Activated T-cell treated with anti-CD3 and anti-CD28 coated beads, Interleukin-2, amount 50 U/mL, for 24 hours (primary cell): ENCODE results near the gene ZWILCH.

Experiments used
- DNase-seq: peaks from one replicate; pipeline ENCODE4 v3.0.0-alpha.2; 2020
- H3K27ac Mint-ChIP-seq: 2 replicates; pipeline ENCODE4 v1.8.0; 2020; ENCODE audit warnings: mild to moderate bottlenecking, mixed read lengths
- H3K27me3 Mint-ChIP-seq: 2 replicates; pipeline ENCODE4 v1.8.0; 2020; ENCODE audit warnings: mixed read lengths
- H3K36me3 Mint-ChIP-seq: 2 replicates; pipeline ENCODE4 v1.8.0; 2020; ENCODE audit warnings: low read depth, mixed read lengths
- H3K4me1 Mint-ChIP-seq: 2 replicates; pipeline ENCODE4 v1.8.0; 2020; ENCODE audit warnings: low read depth, mixed read lengths
- H3K4me3 Mint-ChIP-seq: 2 replicates; pipeline ENCODE4 v1.8.0; 2020; ENCODE audit warnings: mild to moderate bottlenecking, moderate library complexity, mixed read lengths
- H3K9me3 Mint-ChIP-seq: 2 replicates; pipeline ENCODE4 v1.8.0; 2020; ENCODE audit warnings: mixed read lengths

The ZWILCH gene

GRCh38 chr15:66477011-66477410 lies 28.1 kb upstream of the ZWILCH start:
- DNase-seq = no peak
- Mint-ChIP-seq H3K9me3 (no peaks in the 10 kb centered on the region), H3K4me3 (no peak overlapping the region), H3K36me3 (peaks cover 44% of the 10 kb centered on the region), H3K27ac (peak overlapping the region; percentile 65), H3K4me1 (peaks cover 37% of the 10 kb centered on the region), H3K27me3 (no peaks in the 10 kb centered on the region)

- Mint-ChIP-seq H3K27ac (peak overlapping the region; percentile 4), H3K4me1 (peaks cover 21% of the 10 kb centered on the region), H3K4me3 (no peak overlapping the region), H3K27me3 (no peaks in the 10 kb centered on the region), H3K9me3 (no peaks in the 10 kb centered on the region), H3K36me3 (peaks cover 57% of the 10 kb centered on the region)
- no peak for DNase-seq
These were observed 24.9 kb upstream of the ZWILCH start for GRCh38 chr15:66480267-66480666.

GRCh38 chr15:66481107-66481856 lies 23.8 kb upstream of the ZWILCH start:
- Mint-ChIP-seq H3K4me1 (peaks cover 11% of the 10 kb centered on the region), H3K27ac (peak overlapping the region; percentile 4), H3K9me3 (no peaks in the 10 kb centered on the region), H3K27me3 (no peaks in the 10 kb centered on the region), H3K4me3 (no peak overlapping the region), H3K36me3 (peaks cover 59% of the 10 kb centered on the region)
- DNase-seq = no peak

GRCh38 chr15:66482539-66482938 lies 22.6 kb upstream of the ZWILCH start:
- H3K9me3 Mint-ChIP-seq = no peaks in the 10 kb centered on the region
- H3K36me3 Mint-ChIP-seq = peaks cover 72% of the 10 kb centered on the region
- no peak for DNase-seq
- H3K27me3 Mint-ChIP-seq = no peaks in the 10 kb centered on the region
- no peaks in the 10 kb centered on the region for H3K4me1 Mint-ChIP-seq
- peak overlapping the region; percentile 4 for H3K27ac Mint-ChIP-seq
- H3K4me3 Mint-ChIP-seq = no peak overlapping the region

- H3K36me3 Mint-ChIP-seq = peaks cover 78% of the 10 kb centered on the region
These were observed 22.0 kb upstream of the ZWILCH start for GRCh38 chr15:66483131-66483566.

GRCh38 chr15:66484539-66485112 lies 20.5 kb upstream of the ZWILCH start:
- Mint-ChIP-seq H3K27ac (peak overlapping the region; percentile 5), H3K36me3 (peaks cover 86% of the 10 kb centered on the region), H3K4me3 (no peak overlapping the region), H3K9me3 (no peaks in the 10 kb centered on the region), H3K27me3 (no peaks in the 10 kb centered on the region), H3K4me1 (peaks cover 3% of the 10 kb centered on the region)
- DNase-seq = no peak

More at GRCh38 chr15:66483131-66483566, 22.0 kb upstream of the ZWILCH start:
- H3K4me1 Mint-ChIP-seq = no peaks in the 10 kb centered on the region
- no peak for DNase-seq
- H3K27me3 Mint-ChIP-seq = no peaks in the 10 kb centered on the region
- H3K27ac Mint-ChIP-seq = peak overlapping the region; percentile 4
- H3K4me3 Mint-ChIP-seq = no peak overlapping the region
- H3K9me3 Mint-ChIP-seq = no peaks in the 10 kb centered on the region

- Mint-ChIP-seq H3K4me3 (no peak overlapping the region), H3K36me3 (peaks cover 95% of the 10 kb centered on the region), H3K4me1 (peaks cover 6% of the 10 kb centered on the region), H3K9me3 (no peaks in the 10 kb centered on the region), H3K27ac (peak overlapping the region; percentile 52), H3K27me3 (no peaks in the 10 kb centered on the region)
- no peak for DNase-seq
These were observed 18.2 kb upstream of the ZWILCH start for GRCh38 chr15:66486887-66487286.

- Mint-ChIP-seq H3K27ac (peak overlapping the region; percentile 42), H3K4me3 (no peak overlapping the region), H3K4me1 (peaks cover 11% of the 10 kb centered on the region), H3K9me3 (no peaks in the 10 kb centered on the region), H3K36me3 (peaks cover 95% of the 10 kb centered on the region), H3K27me3 (no peaks in the 10 kb centered on the region)
- DNase-seq = no peak
These were observed 16.6 kb upstream of the ZWILCH start for GRCh38 chr15:66488525-66488924.

- Mint-ChIP-seq H3K9me3 (no peaks in the 10 kb centered on the region), H3K27ac (peak overlapping the region; percentile 71), H3K4me3 (no peak overlapping the region), H3K36me3 (peaks cover 98% of the 10 kb centered on the region), H3K4me1 (peaks cover 17% of the 10 kb centered on the region), H3K27me3 (no peaks in the 10 kb centered on the region)
- DNase-seq = no peak
These were observed 15.8 kb upstream of the ZWILCH start for GRCh38 chr15:66489179-66489791.

GRCh38 chr15:66491846-66492245 lies 13.3 kb upstream of the ZWILCH start:
- DNase-seq = no peak
- peaks cover 99% of the 10 kb centered on the region for H3K36me3 Mint-ChIP-seq
- H3K4me3 Mint-ChIP-seq = no peak overlapping the region
- no peaks in the 10 kb centered on the region for H3K9me3 Mint-ChIP-seq
- peaks cover 34% of the 10 kb centered on the region for H3K4me1 Mint-ChIP-seq
- peak overlapping the region; percentile 81 for H3K27ac Mint-ChIP-seq
- H3K27me3 Mint-ChIP-seq = no peaks in the 10 kb centered on the region

GRCh38 chr15:66494262-66494661 lies 10.9 kb upstream of the ZWILCH start:
- Mint-ChIP-seq H3K9me3 (no peaks in the 10 kb centered on the region), H3K4me1 (peaks cover 44% of the 10 kb centered on the region), H3K36me3 (peaks cover 99% of the 10 kb centered on the region), H3K4me3 (no peak overlapping the region), H3K27me3 (no peaks in the 10 kb centered on the region), H3K27ac (peak overlapping the region; percentile 77)
- DNase-seq = no peak

GRCh38 chr15:66496951-66497501 lies 8.1 kb upstream of the ZWILCH start:
- no peaks in the 10 kb centered on the region for H3K27me3 Mint-ChIP-seq
- peak overlapping the region; percentile 99 for H3K27ac Mint-ChIP-seq
- H3K4me3 Mint-ChIP-seq = peak overlapping the region; percentile 90
- peaks cover 99% of the 10 kb centered on the region for H3K36me3 Mint-ChIP-seq
- no peak for DNase-seq
- H3K4me1 Mint-ChIP-seq = peaks cover 66% of the 10 kb centered on the region
- H3K9me3 Mint-ChIP-seq = no peaks in the 10 kb centered on the region

- H3K4me1 Mint-ChIP-seq = peaks cover 71% of the 10 kb centered on the region
- peak within 1 kb of the TSS; percentile 99 for H3K27ac Mint-ChIP-seq
- DNase-seq = peak; percentile 99
- peaks cover 99% of the 10 kb centered on the region for H3K36me3 Mint-ChIP-seq
- no peaks in the 10 kb centered on the region for H3K9me3 Mint-ChIP-seq
- H3K4me3 Mint-ChIP-seq = peak within 1 kb of the TSS; percentile 90
- H3K27me3 Mint-ChIP-seq = no peaks in the 10 kb centered on the region
These were observed 7.3 kb upstream of the ZWILCH start, which contains the start of gene SNAPC5 for GRCh38 chr15:66497502-66498455. SNAPC5 (minus strand) TSS chr15:66497762; CDS start chr15:66497731, 31 bp downstream.
